Activated naive CD4-positive, alpha-beta T cell treated with anti-CD3 and anti-CD28 coated beads, Interleukin-2, amount 10 ng/mL, durations not matched to agents 7 days and 5 days (primary cell): ENCODE results near the gene KRTAP5-8.
"Not testable (repeated sequence)": the region's sequence is repeated elsewhere in the genome, so short reads cannot be mapped to it uniquely, and the experiment has no call there.

ENCODE experiments used
- CTCF ChIA-PET: fragments of 350-600 bp; sonication (Branson Sonifier 250); formaldehyde crosslinking; loops from one replicate; lab custom pipeline; 2021; ENCODE audit warnings: antibody characterized with exemption; lab: Charles Lee
- DNase-seq: peaks from one replicate; pipeline ENCODE4 v3.0.0-alpha.2; 2020
- H3K27ac Mint-ChIP-seq: one replicate; pipeline ENCODE4 v1.8.0; 2021; ENCODE audit warnings: mild to moderate bottlenecking, moderate library complexity, mixed read lengths
- H3K27me3 Mint-ChIP-seq: one replicate; pipeline ENCODE4 v1.8.0; 2021; ENCODE audit warnings: mild to moderate bottlenecking, mixed read lengths
- H3K36me3 Mint-ChIP-seq: one replicate; pipeline ENCODE4 v1.8.0; 2021; ENCODE audit warnings: mixed read lengths
- H3K4me1 Mint-ChIP-seq: one replicate; pipeline ENCODE4 v1.8.0; 2021; ENCODE audit warnings: mixed read lengths
- H3K4me3 Mint-ChIP-seq: one replicate; pipeline ENCODE4 v1.8.0; 2021; ENCODE audit warnings: mild to moderate bottlenecking, moderate library complexity, mixed read lengths
- H3K9me3 Mint-ChIP-seq: one replicate; pipeline ENCODE4 v1.8.0; 2021; ENCODE audit warnings: mixed read lengths

KRTAP5-8 gene

DNA sequence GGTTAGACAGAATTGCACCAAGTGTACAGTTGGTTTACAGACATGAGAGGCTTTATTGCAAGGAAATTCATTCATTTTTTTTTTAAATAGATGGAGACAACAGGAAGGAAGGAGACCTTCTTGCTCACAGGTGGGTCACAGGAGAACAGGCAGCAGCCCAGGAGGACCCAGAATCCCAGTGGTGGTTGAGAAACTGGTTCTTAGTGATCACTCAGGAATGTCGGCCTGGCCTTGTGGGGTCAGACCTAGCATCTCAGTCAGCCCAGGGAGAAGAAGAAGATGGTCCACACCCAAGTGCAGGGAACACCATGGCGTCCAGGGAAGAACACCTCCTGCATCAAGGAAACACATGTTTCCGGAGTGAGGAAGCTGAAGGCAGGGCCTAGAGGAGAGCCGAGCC, 44.0 kb downstream of the KRTAP5-8 start:
- CTCF ChIA-PET: interaction anchor here (0.7 kb wide), 2 partner anchors 8 to 32 kb away, joined by 3 read pairs; no protein-coding TSS in a partner anchor

DNA sequence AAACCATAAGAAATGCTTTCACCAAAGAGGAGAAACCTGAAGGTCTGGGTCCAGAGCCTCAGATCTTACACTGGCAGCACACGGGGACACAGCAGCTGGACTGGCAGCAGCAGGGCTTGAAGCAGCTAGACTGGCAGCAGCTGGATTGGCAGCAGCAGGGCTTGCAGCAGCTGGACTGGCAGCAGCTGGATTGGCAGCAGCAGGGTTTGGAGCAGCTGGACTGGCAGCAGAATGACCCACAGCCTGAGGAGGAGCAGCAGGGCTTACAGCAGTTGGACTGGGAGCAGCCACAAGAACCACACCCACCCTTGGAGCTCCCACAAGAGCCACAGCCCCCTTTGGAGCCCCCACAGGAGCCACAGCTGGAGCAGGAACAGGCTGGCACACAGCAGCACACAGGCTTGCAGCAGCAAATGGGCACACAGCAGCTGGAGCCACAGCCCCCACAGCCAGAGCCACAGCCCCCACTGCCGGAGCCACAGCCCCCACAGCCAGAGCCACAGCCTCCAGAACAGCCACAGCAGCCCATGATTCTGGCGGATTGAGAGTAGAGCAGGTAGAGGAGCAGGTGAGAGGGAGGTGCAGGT, 44.6 kb downstream of the KRTAP5-8 start, which contains the start of gene KRTAP5-11:
Gene KRTAP5-11 (minus strand): TSS at position 567 of the 587 bp plus-strand sequence. CDS start 38 bp downstream, at position 529.
- H3K4me1 Mint-ChIP-seq: peaks cover 2% of the 10 kb centered on the region
- no peak for DNase-seq
- H3K4me3 Mint-ChIP-seq: no peak within 1 kb of the TSS
- H3K27ac Mint-ChIP-seq: no peak within 1 kb of the TSS
- CTCF ChIA-PET: interaction anchor here (0.7 kb wide), 1 partner anchor 8 kb away, joined by 3 read pairs; no protein-coding TSS in a partner anchor
- peaks cover 30% of the 10 kb centered on the region for H3K27me3 Mint-ChIP-seq
- H3K9me3 Mint-ChIP-seq: no peaks in the 10 kb centered on the region
- no peaks in the 10 kb centered on the region for H3K36me3 Mint-ChIP-seq

More for the DNA sequence above, 44.0 kb downstream of the KRTAP5-8 start:
- Mint-ChIP-seq H3K36me3 (no peaks in the 10 kb centered on the region), H3K4me1 (peaks cover 2% of the 10 kb centered on the region), H3K4me3 (no peak overlapping the region), H3K9me3 (no peaks in the 10 kb centered on the region), H3K27ac (no peak overlapping the region), H3K27me3 (peaks cover 30% of the 10 kb centered on the region)
- no peak for DNase-seq

GRCh38 chr11:71582969-71583368, 45.1 kb downstream of the KRTAP5-8 start:
- H3K36me3 Mint-ChIP-seq, DNase-seq, H3K9me3 Mint-ChIP-seq, H3K27ac Mint-ChIP-seq, CTCF ChIA-PET, H3K4me3 Mint-ChIP-seq, H3K4me1 Mint-ChIP-seq: not testable (repeated sequence)
- H3K27me3 Mint-ChIP-seq: peaks cover 30% of the 10 kb centered on the region

DNA sequence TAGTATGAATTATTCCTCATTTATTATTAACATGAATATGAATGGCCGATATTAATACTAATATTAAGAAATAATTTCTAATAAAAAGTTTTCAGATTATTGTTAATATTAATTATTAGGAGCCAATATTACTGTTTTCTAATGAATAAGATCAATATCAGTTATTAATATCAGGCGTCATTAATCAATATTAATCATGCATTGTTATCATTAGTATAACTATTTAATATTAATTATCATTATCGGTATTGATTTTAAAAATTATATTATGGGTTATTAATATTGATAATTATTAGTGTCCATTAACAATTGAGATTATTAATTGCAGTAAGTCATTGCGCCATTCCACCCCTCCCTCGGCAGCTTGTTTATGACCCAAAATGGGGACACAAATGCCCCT, 47.8 kb downstream of the KRTAP5-8 start:
- H3K27ac Mint-ChIP-seq, H3K9me3 Mint-ChIP-seq, H3K4me3 Mint-ChIP-seq, CTCF ChIA-PET, H3K4me1 Mint-ChIP-seq, H3K36me3 Mint-ChIP-seq, DNase-seq: not testable (repeated sequence)
- H3K27me3 Mint-ChIP-seq: peaks cover 22% of the 10 kb centered on the region

- H3K27me3 Mint-ChIP-seq, H3K27ac Mint-ChIP-seq, H3K9me3 Mint-ChIP-seq, H3K4me3 Mint-ChIP-seq, DNase-seq, H3K36me3 Mint-ChIP-seq, H3K4me1 Mint-ChIP-seq: not testable (repeated sequence)
- CTCF ChIA-PET: interaction anchor here (1.3 kb wide), 2 partner anchors 25 to 52 kb away, joined by 3 read pairs; no protein-coding TSS in a partner anchor
Observed at GRCh38 chr11:71588314-71588713, 50.5 kb downstream of the KRTAP5-8 start.
